Body of pancreas (tissue), 4 donors: ENCODE measurements around the gene ANAPC5.

Experiments used
- POLR2A ChIP-seq, 3 donors: fragments of 450-650 bp; IDR thresholded peaks; one replicate each; pipeline ENCODE4 v1.6.1; 2016; ENCODE audit warnings: antibody characterized with exemption in 3 of 3, mild to moderate bottlenecking in 2 of 3
- TF ChIP-seq, protein P1 (sequence below), 7 experiments: fragments of 450-650 bp in 4 of 7; fragments of 200-600 bp in 3 of 7; sonication (generic) in 3 of 7; IDR thresholded peaks; one replicate each; pipeline ENCODE4 v1.5.1; 2016 to 2019; ENCODE audit warnings: antibody characterized with exemption in 7 of 7

DNA sequence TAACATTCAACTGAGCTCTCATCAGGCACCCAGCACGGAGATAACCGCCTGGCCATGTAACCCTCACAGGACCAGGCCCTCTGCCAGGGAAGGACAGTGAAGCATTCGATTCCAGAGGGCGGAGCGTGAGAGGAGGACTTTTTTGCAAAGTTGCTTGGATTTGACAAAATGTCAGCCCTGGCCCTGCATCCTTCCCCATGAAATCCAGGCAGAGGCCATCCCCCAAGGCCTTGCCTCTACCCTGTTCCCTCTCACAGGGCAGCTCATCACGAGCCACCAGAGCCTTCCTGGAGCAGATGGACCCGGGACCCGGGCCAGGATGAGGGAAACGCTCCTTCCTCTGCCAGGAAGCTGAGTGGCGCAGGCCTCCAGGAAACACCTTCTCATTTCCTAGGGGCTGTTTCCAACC, 72.7 kb downstream of the ANAPC5 start:
- TF ChIP-seq, protein P1, sequence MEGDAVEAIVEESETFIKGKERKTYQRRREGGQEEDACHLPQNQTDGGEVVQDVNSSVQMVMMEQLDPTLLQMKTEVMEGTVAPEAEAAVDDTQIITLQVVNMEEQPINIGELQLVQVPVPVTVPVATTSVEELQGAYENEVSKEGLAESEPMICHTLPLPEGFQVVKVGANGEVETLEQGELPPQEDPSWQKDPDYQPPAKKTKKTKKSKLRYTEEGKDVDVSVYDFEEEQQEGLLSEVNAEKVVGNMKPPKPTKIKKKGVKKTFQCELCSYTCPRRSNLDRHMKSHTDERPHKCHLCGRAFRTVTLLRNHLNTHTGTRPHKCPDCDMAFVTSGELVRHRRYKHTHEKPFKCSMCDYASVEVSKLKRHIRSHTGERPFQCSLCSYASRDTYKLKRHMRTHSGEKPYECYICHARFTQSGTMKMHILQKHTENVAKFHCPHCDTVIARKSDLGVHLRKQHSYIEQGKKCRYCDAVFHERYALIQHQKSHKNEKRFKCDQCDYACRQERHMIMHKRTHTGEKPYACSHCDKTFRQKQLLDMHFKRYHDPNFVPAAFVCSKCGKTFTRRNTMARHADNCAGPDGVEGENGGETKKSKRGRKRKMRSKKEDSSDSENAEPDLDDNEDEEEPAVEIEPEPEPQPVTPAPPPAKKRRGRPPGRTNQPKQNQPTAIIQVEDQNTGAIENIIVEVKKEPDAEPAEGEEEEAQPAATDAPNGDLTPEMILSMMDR (IDR thresholded peaks at IDR 0.05) = no peak
- no peak for TF ChIP-seq POLR2A (IDR thresholded peaks at IDR 0.05)
